Measurements from ENCODE around the gene PRKCB. TPM values are rescaled to one million over a fixed set of nuclear protein-coding genes. Genes with fewer than 3 reads are reported as not detected.

Gene PRKCB
- total and polyA plus RNA-seq, 3 donors from 2014 or later: 25.5 to 49.7 (median 26.6) TPM

GRCh38 chr16:23965137-23965733, 129.5 kb downstream of the PRKCB start:
- H3K27me3 ChIP-seq: no peaks in the 10 kb centered on the region
- no peak for DNase-seq
- intact Hi-C loops (cut with DNase I; ENCODE audit: low total_unique reads): no loop called here
- H3K36me3 ChIP-seq (ENCODE audit: low read depth, missing control alignments): no peaks in the 10 kb centered on the region
- no peaks in the 10 kb centered on the region for H3K9me3 ChIP-seq
- TF ChIP-seq POLR2A (IDR thresholded peaks at IDR 0.05) (no peak), CTCF (IDR thresholded peaks at IDR 0.05) (no peak)
- H3K27ac ChIP-seq: no peak overlapping the region
- WGBS, 2 donors: 87 to 88% methylated on average over 6 of the region's 6 CpGs
- H3K4me1 ChIP-seq: peaks cover 24% of the 10 kb centered on the region
- H3K4me3 ChIP-seq: no peak overlapping the region

- TF ChIP-seq CTCF (IDR thresholded peaks at IDR 0.05) (no peak), POLR2A (IDR thresholded peaks at IDR 0.05) (no peak)
- Histone ChIP-seq H3K27me3 (no peaks in the 10 kb centered on the region), H3K4me1 (peaks cover 16% of the 10 kb centered on the region), H3K36me3 (ENCODE audit: low read depth, missing control alignments) (no peaks in the 10 kb centered on the region), H3K27ac (peak overlapping the region in 1 of 2 donors; percentile 14), H3K9me3 (no peaks in the 10 kb centered on the region), H3K4me3 (no peak overlapping the region)
- whole genome bisulfite sequencing, 2 donors: 25 to 44% methylated on average over 10 of the region's 10 CpGs
- DNase-seq: peak; percentile 81
- intact Hi-C loops (cut with DNase I; ENCODE audit: low total_unique reads): no loop called here
These were observed 131.0 kb downstream of the PRKCB start for GRCh38 chr16:23966597-23967394.

DNA sequence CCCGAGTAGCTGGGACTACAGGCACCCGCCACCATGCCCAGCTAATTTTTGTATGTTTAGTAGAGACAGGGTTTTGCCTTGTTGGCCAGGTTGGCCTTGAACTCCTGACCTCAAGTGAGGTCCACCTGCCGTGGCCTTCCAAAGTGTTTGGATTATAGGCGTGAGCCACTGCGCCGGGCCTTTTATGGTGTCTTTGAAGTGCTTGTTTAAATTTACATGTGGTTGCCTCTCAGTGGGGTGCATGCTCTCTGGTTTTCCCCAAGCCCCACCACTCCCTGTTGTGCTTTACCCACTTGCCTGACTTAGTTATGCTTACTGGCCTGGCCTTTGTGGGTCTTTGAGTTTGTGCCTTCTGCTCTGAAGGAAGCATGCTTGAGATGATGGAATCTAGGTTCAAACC, 132.0 kb downstream of the PRKCB start:
- DNase-seq: no peak
- 80 to 86% methylated on average over 6 of the region's 6 CpGs for WGBS, 2 donors

DNA sequence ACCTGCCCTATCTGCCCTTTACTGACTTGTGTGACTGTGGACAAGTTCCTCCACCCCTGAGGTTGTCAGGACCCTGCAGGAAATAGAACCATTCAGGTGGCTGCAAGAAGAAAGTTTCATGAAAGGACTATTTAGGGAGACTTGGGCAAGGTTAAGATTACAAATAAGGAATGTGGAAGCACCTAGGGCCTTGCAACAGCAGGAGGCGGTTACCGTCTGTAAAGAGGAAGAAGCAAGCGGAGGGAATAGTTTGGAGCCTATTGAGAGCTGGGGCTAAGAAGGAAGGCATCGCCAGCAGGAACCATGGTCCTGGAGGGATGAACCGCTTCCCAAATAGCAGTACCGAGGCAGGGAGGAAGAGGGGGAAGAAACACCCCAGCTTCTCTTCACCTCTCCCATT, 132.4 kb downstream of the PRKCB start:
- no peaks in the 10 kb centered on the region for H3K36me3 ChIP-seq (ENCODE audit: low read depth, missing control alignments)
- H3K9me3 ChIP-seq: no peaks in the 10 kb centered on the region
- WGBS, 2 donors: 81 to 89% methylated on average over 6 of the region's 6 CpGs
- H3K4me1 ChIP-seq: peaks cover 16% of the 10 kb centered on the region
- H3K4me3 ChIP-seq: no peak overlapping the region
- intact Hi-C loops (cut with DNase I; ENCODE audit: low total_unique reads): no loop called here
- no peaks in the 10 kb centered on the region for H3K27me3 ChIP-seq
- no peak for DNase-seq
- TF ChIP-seq POLR2A (IDR thresholded peaks at IDR 0.05): no peak
- peak overlapping the region in 1 of 2 donors; percentile 14 for H3K27ac ChIP-seq

More for the DNA sequence above, 132.0 kb downstream of the PRKCB start:
- H3K4me1 ChIP-seq: peaks cover 16% of the 10 kb centered on the region
- no peaks in the 10 kb centered on the region for H3K27me3 ChIP-seq
- H3K4me3 ChIP-seq: no peak overlapping the region
- H3K27ac ChIP-seq: peak overlapping the region in 1 of 2 donors; percentile 14
- TF ChIP-seq POLR2A (IDR thresholded peaks at IDR 0.05) (no peak), CTCF (IDR thresholded peaks at IDR 0.05) (no peak)
- H3K36me3 ChIP-seq (ENCODE audit: low read depth, missing control alignments): no peaks in the 10 kb centered on the region
- no peaks in the 10 kb centered on the region for H3K9me3 ChIP-seq
- intact Hi-C loops (cut with DNase I; ENCODE audit: low total_unique reads): no loop called here

- intact Hi-C loops (cut with DNase I; ENCODE audit: low total_unique reads): no loop called here
- no peak overlapping the region for H3K27ac ChIP-seq
- DNase-seq: no peak
- no peak for TF ChIP-seq CTCF (IDR thresholded peaks at IDR 0.05)
- no peak for TF ChIP-seq POLR2A (IDR thresholded peaks at IDR 0.05)
- 73 to 90% methylated on average over 6 of the region's 6 CpGs for WGBS, 2 donors
- peaks cover 16% of the 10 kb centered on the region for H3K4me1 ChIP-seq
- no peaks in the 10 kb centered on the region for H3K36me3 ChIP-seq (ENCODE audit: low read depth, missing control alignments)
- no peak overlapping the region for H3K4me3 ChIP-seq
- H3K9me3 ChIP-seq: no peaks in the 10 kb centered on the region
- no peaks in the 10 kb centered on the region for H3K27me3 ChIP-seq
These were observed 133.9 kb downstream of the PRKCB start for GRCh38 chr16:23969468-23970297.

All from testis (tissue), 3 donors.